Measurements from ENCODE around the gene DENND2A. TPM values are rescaled to one million over a fixed set of nuclear protein-coding genes. Genes with fewer than 3 reads are reported as not detected.
"Not testable (repeated sequence)": the region's sequence is repeated elsewhere in the genome, so short reads cannot be mapped to it uniquely, and the experiment has no call there.

Gene DENND2A
- total and polyA plus RNA-seq, 2 donors (not counting 1 experiment from before 2014, with no cell fraction given) = 30.6 to 39.0 TPM

DNA sequence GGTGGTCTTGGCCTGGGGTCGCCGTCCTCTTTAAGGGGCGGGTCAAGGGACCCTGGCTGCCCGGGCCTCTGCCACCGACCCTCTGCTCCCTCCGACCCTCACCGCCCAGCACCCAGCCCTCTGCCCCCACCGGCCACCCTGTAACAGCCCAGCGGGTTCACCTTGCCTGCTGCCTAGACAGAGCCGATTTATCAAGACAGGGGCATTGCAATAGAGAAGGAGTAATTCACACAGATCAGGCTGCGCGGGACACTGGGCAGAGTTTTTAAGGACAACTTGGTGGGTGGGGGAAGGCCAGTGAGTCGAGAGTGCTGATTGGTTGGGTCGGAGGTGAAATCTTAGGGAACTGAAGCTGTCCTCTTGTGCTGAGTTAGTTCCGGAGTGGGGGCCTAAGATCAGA is 31.4 kb upstream of the DENND2A start:
- Histone ChIP-seq H3K9me3 (ENCODE audit: control insufficient read depth, insufficient read depth, low read depth, low read length) (no peaks in the 10 kb centered on the region), H3K4me3 (replicated peaks in 1 of 4; ENCODE audit: control extremely low read depth in 1 of 4, insufficient read depth in 1 of 4, low read depth in 3 of 4, low read length in 4 of 4) (peak overlapping the region in 1 of 4 experiments; percentile 53), H3K9ac (ENCODE audit: insufficient read depth, low read length) (no peak overlapping the region), H2AFZ (ENCODE audit: low read length) (no peak overlapping the region), H3K36me3 (ENCODE audit: control insufficient read depth, insufficient read depth, low read length) (no peaks in the 10 kb centered on the region), H3K27ac (ENCODE audit: insufficient read depth, low read length) (no peak overlapping the region), H3K79me2 (ENCODE audit: control insufficient read depth, insufficient read depth, low read length) (no peaks in the 10 kb centered on the region), H4K20me1 (ENCODE audit: control insufficient read depth, extremely low read depth, insufficient read depth, low read length) (no peaks in the 10 kb centered on the region), H3K27me3 (ENCODE audit: control insufficient read depth, insufficient read depth, low read length) (no peaks in the 10 kb centered on the region), H3K4me1 (ENCODE audit: control insufficient read depth, extremely low read depth, insufficient read depth, low read length) (peaks cover 4% of the 10 kb centered on the region), H3K4me2 (ENCODE audit: extremely low read depth, insufficient read depth, low read length) (no peak overlapping the region)
- no peak for DNase-seq (ENCODE audit: low read depth in 2 of 2)
- TF ChIP-seq CTCF (conservative IDR thresholded peaks at IDR 0.05 in 1 of 2, IDR thresholded peaks at IDR 0.05 in 1 of 2; ENCODE audit: low read depth in 1 of 2, low read length in 2 of 2) (no peak), EZH2 (IDR thresholded peaks at IDR 0.05; ENCODE audit: low read length, missing control alignments) (no peak)

- no peak overlapping the region for H3K27ac ChIP-seq (ENCODE audit: insufficient read depth, low read length)
- peaks cover 2% of the 10 kb centered on the region for H3K27me3 ChIP-seq (ENCODE audit: control insufficient read depth, insufficient read depth, low read length)
- no peaks in the 10 kb centered on the region for H3K9me3 ChIP-seq (ENCODE audit: control insufficient read depth, insufficient read depth, low read depth, low read length)
- H3K36me3 ChIP-seq (ENCODE audit: control insufficient read depth, insufficient read depth, low read length) = no peaks in the 10 kb centered on the region
- TF ChIP-seq EZH2 (IDR thresholded peaks at IDR 0.05; ENCODE audit: low read length, missing control alignments) = no peak
- TF ChIP-seq CTCF (conservative IDR thresholded peaks at IDR 0.05 in 1 of 2, IDR thresholded peaks at IDR 0.05 in 1 of 2; ENCODE audit: low read depth in 1 of 2, low read length in 2 of 2) = no peak
- no peak overlapping the region for H3K4me2 ChIP-seq (ENCODE audit: extremely low read depth, insufficient read depth, low read length)
- no peak overlapping the region for H3K9ac ChIP-seq (ENCODE audit: insufficient read depth, low read length)
- H2AFZ ChIP-seq (ENCODE audit: low read length) = no peak overlapping the region
- no peaks in the 10 kb centered on the region for H4K20me1 ChIP-seq (ENCODE audit: control insufficient read depth, extremely low read depth, insufficient read depth, low read length)
- H3K4me3 ChIP-seq (replicated peaks in 1 of 4; ENCODE audit: control extremely low read depth in 1 of 4, insufficient read depth in 1 of 4, low read depth in 3 of 4, low read length in 4 of 4) = no peak overlapping the region
- no peaks in the 10 kb centered on the region for H3K79me2 ChIP-seq (ENCODE audit: control insufficient read depth, insufficient read depth, low read length)
- peaks cover 4% of the 10 kb centered on the region for H3K4me1 ChIP-seq (ENCODE audit: control insufficient read depth, extremely low read depth, insufficient read depth, low read length)
- no peak for DNase-seq (ENCODE audit: low read depth in 2 of 2)
Observed at GRCh38 chr7:140670343-140670935, 29.8 kb upstream of the DENND2A start.

- not testable (repeated sequence) for H3K4me1 ChIP-seq (ENCODE audit: control insufficient read depth, extremely low read depth, insufficient read depth, low read length); H3K4me3 ChIP-seq (replicated peaks in 1 of 4; ENCODE audit: control extremely low read depth in 1 of 4, insufficient read depth in 1 of 4, low read depth in 3 of 4, low read length in 4 of 4); H4K20me1 ChIP-seq (ENCODE audit: control insufficient read depth, extremely low read depth, insufficient read depth, low read length); H3K9ac ChIP-seq (ENCODE audit: insufficient read depth, low read length); H3K27ac ChIP-seq (ENCODE audit: insufficient read depth, low read length); H3K36me3 ChIP-seq (ENCODE audit: control insufficient read depth, insufficient read depth, low read length); H3K79me2 ChIP-seq (ENCODE audit: control insufficient read depth, insufficient read depth, low read length); H3K27me3 ChIP-seq (ENCODE audit: control insufficient read depth, insufficient read depth, low read length); H3K9me3 ChIP-seq (ENCODE audit: control insufficient read depth, insufficient read depth, low read depth, low read length); DNase-seq (ENCODE audit: low read depth in 2 of 2); H2AFZ ChIP-seq (ENCODE audit: low read length); H3K4me2 ChIP-seq (ENCODE audit: extremely low read depth, insufficient read depth, low read length)
Observed at GRCh38 chr7:140669862-140670261, 29.2 kb upstream of the DENND2A start.

Measured in fibroblast of lung (primary cell).